Measurements from ENCODE around the gene ANKRD17.
A peak's percentile ranks its signal among the peaks of the same experiment; 100 is the strongest.
"Not testable (repeated sequence)": the region's sequence is repeated elsewhere in the genome, so short reads cannot be mapped to it uniquely, and the experiment has no call there.

Gene ANKRD17, protein sequence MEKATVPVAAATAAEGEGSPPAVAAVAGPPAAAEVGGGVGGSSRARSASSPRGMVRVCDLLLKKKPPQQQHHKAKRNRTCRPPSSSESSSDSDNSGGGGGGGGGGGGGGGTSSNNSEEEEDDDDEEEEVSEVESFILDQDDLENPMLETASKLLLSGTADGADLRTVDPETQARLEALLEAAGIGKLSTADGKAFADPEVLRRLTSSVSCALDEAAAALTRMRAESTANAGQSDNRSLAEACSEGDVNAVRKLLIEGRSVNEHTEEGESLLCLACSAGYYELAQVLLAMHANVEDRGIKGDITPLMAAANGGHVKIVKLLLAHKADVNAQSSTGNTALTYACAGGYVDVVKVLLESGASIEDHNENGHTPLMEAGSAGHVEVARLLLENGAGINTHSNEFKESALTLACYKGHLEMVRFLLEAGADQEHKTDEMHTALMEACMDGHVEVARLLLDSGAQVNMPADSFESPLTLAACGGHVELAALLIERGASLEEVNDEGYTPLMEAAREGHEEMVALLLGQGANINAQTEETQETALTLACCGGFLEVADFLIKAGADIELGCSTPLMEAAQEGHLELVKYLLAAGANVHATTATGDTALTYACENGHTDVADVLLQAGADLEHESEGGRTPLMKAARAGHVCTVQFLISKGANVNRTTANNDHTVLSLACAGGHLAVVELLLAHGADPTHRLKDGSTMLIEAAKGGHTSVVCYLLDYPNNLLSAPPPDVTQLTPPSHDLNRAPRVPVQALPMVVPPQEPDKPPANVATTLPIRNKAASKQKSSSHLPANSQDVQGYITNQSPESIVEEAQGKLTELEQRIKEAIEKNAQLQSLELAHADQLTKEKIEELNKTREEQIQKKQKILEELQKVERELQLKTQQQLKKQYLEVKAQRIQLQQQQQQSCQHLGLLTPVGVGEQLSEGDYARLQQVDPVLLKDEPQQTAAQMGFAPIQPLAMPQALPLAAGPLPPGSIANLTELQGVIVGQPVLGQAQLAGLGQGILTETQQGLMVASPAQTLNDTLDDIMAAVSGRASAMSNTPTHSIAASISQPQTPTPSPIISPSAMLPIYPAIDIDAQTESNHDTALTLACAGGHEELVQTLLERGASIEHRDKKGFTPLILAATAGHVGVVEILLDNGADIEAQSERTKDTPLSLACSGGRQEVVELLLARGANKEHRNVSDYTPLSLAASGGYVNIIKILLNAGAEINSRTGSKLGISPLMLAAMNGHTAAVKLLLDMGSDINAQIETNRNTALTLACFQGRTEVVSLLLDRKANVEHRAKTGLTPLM (N-terminal part only)

DNA sequence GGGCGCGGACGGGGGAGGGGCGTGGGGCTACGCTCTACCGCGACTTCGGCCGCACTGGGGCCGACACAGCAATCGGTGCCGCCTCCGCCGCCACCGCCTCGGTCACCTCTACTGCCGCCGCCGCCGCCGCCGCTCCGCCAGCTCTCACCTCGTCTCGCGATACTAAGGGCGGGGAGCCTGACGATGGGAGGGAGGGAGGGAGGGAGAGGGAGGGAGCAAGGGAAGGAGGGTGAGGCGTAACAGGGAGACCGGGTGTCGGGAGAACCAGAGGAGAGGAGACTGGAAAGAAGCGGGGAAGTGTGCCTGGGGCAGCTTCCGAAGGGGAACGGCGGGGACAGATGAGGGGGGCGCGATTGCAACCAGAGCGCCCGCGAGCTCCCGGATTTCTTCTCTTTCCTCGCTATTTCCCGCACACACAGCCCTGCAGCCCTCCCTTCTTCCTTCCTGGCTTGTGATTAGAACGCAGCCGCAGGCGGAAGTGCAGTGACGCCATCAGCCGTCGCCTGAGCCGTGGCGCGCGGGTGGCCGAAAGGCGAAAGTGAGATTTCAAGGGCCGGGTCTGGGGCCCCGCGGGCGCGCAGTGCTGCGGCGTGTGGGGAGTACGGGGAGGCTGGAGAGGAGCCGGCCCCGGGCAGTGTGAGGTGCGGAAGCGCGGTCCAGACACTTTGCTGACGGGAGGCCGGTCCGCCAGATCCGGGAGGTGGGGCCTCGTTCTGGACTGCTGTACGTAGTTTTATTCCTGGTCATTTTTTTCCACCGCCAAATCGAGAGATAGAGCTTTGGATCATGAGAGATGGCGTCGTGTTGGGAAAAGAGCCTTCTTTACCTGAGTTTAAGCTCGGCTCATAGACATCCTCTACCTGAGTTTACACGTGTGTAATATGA, at the start of gene ANKRD17:
ANKRD17 (minus strand) TSS at position 113 of the 885 bp plus-strand sequence. CDS start 130 bp downstream, outside the sequence.
- peak; percentile 98 for DNase-seq (ENCODE audit: low spot score)

- no peak for DNase-seq (ENCODE audit: low spot score)
Measured at GRCh38 chr4:73308286-73308685, 49.7 kb upstream of the ANKRD17 start.

DNA sequence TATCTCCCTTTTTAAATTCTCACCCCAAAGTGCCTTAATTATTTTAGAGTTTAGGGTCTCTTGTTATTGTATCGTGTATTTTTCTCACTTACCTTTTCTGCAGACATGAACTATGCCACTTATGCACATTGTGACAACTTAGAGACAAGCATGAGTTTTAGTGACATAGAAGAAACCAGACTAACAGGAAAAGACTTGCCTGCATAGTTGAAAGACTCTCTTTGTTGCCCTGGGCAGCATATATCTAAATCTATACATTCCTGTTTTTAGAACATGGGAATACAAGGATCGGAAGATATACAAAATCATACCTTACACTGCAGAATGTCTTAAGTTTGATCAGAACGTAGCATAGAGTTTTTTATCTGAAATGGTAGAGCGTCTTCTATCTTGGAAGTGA, 45.1 kb upstream of the ANKRD17 start:
- no peak for DNase-seq (ENCODE audit: low spot score)

GRCh38 chr4:73299548-73300280, 41.1 kb upstream of the ANKRD17 start:
- DNase-seq (ENCODE audit: low spot score) = no peak

GRCh38 chr4:73292661-73293060, 34.1 kb upstream of the ANKRD17 start:
- not testable (repeated sequence) for DNase-seq (ENCODE audit: low spot score)

- DNase-seq (ENCODE audit: low spot score) = no peak
Measured at GRCh38 chr4:73281982-73282381, 23.4 kb upstream of the ANKRD17 start.

DNA sequence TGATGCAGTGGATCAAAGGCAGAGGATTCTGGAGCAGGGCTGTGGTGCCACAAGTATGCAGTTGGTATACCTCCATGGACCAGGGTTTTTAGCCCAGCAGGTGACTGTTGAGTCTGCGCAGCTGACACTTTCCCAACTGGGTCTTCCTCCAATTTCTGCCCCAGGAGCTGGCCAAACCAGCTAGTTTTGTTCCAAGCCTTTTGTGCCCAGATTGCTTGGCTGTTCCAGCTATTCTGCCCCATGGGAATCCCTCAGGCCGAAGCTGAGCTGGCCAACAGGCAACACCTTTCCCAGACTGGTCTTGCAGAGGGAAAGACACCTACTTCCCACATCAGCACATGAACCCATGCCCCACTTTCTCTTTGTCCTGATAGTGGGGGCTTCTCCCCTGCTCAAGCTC, 22.8 kb upstream of the ANKRD17 start:
- DNase-seq (ENCODE audit: low spot score) = no peak

- DNase-seq (ENCODE audit: low spot score) = no peak
Measured at GRCh38 chr4:73277201-73277600, 18.6 kb upstream of the ANKRD17 start.

GRCh38 chr4:73275318-73275654, 16.7 kb upstream of the ANKRD17 start:
- no peak for DNase-seq (ENCODE audit: low spot score)

GRCh38 chr4:73272816-73273215, 14.2 kb upstream of the ANKRD17 start:
- no peak for DNase-seq (ENCODE audit: low spot score)

- no peak for DNase-seq (ENCODE audit: low spot score)
Measured at GRCh38 chr4:73267050-73267449, 8.5 kb upstream of the ANKRD17 start.

DNA sequence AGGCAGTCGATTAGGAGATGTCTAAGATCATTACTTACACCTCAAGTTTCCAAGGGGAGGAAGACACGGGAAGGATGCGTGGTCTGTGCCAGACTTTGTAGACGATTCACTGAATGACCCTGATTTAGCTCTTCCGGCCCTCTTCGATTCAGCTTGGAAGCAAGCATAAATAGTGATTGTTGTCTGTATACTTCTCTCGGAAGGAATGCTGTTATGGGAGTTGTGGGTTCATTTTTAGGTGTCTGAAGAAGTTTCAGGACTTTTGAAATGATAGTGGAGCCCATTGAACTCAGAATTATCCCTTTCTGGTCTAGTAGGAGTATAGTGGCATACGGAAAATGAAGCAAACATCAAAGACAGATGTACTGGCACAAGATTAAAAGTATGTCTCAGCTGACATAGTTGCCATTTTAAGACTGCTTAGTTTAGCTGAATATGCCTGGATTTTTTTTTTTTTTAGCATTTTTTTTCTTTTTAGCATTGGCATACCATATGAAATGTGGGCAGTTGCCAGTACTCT, 1.0 kb upstream of the ANKRD17 start:
- DNase-seq (ENCODE audit: low spot score) = no peak

GRCh38 chr4:73258436-73258685, 237 bp downstream of the ANKRD17 start:
- no peak for DNase-seq (ENCODE audit: low spot score)

DNA sequence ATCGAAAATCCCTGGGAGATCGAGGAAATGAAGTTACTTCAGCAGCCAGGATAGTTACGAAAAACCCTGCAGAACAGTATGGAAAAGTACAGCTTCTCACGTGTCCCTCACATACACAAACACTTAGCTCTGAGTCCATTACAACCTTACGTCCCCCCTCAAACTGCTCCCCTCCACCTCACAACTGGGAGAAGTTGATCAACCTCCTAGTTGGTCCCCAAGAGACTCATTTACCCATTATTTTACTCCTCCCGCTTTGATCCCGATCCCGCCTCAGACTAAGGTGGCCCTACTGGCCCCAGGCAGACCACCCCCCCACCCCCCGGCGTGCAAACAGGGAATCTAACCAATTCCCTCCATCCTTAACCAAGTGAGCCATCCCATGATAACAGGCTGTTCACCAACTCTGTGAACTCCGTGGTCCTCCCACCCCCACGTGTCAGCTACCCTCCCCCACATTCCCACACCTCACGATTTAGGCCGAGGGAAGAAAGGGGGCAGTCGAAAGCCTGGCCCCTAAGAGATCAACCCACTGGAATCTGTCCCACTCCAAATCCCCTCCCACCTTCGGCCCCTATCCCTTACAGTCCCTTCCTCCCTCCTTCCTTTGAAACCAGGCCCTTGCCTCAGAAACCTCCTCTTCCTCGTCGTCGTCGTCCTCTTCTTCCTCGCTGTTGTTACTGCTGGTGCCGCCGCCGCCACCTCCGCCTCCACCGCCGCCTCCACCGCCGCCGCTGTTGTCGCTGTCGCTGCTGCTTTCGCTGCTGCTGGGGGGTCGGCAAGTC, 755 bp downstream of the ANKRD17 start:
- DNase-seq (ENCODE audit: low spot score) = no peak

DNA sequence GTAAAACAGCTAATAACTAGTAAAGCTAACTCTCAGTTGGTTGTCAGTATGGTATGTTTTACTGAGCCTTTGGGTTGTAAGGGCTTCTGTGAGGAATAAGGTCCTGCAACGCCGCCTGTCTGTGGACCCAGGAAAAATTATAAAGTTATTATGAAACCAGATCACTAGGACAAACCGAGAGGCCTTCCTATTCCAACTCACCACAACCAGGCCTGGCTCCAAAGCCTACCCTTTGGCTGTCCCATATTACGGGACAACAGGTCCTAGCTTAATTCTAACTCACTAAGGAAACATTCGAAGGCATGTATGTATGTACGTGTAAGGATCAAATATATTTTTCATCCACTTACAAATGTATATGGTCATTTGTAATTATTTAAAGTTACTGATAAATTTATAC, 1.4 kb downstream of the ANKRD17 start:
- no peak for DNase-seq (ENCODE audit: low spot score)

DNA sequence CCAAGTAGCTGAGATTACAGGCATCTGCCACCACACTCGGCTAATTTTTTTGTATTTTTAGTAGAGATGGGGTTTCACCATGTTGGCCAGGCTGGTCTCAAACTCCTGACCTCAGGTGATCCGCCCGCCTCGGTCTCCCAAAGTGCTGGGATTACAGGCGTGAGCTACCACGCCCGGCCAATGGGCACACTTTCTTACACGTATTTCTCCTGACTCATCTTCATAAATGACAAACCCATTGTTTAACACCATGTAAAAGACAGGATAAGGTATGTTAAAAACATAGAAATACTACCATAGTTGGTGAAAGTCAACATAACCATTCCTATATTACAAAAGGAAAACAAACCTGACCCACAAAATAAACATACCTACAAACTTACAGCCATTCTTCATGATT, 2.8 kb downstream of the ANKRD17 start:
- DNase-seq (ENCODE audit: low spot score) = not testable (repeated sequence)

DNA sequence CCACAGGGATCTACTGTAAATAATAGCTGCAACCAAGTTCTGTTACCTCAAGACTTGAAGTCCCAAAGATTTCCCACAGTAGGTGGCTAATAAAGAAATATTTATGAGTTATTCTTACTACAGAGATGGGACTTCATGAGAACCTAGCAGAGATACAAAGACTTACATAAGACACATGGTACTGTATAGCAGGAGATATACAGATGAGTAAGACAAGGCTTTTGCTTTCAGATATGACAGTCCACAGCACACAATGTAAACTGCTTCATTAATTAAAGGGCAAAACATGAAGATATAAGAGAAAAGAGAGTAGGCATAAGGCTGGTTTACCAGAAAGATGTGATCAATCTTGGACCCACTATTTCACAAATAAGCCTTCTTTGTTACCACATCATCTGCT, 6.6 kb downstream of the ANKRD17 start:
- no peak for DNase-seq (ENCODE audit: low spot score)

- no peak for DNase-seq (ENCODE audit: low spot score)
Measured at GRCh38 chr4:73251384-73251783, 7.2 kb downstream of the ANKRD17 start.

DNA sequence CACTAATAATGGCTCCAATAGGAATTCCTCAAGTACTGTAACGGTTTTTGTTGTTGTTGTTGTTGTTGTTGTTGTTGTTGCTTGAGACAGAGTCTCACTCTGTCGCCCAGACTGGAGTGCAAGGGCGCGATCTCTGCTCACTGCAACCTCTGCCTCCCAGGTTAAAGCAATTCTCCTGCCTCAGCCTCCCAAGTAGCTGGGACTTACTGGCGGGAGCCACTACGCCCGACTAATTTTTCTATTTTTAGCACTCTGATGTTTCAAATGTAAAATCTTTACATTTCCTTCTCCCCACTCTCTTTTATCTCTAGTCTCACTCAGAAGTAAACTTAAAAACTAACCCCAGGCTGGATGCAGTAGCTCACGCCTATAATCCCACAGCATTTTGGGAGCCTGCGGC, 8.0 kb downstream of the ANKRD17 start:
- DNase-seq (ENCODE audit: low spot score) = no peak

DNA sequence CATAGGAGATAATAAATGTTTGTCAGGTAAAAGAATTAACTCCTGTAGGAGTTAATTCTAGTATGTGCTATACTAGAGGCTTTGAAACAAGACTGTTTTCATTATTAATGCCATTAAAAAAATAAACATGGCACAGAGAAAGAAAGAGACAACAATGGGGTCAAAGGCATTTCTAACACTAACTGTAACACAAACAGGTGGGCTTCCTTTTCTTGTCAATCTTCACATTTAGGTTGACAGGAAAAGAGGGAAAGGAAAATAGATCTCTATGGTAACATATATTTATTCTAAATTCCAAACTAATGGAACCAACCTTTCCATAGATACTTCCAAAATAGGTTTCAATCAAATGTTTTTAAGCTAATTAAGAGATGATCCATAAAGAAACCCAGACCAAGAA, 9.8 kb downstream of the ANKRD17 start:
- DNase-seq (ENCODE audit: low spot score) = no peak

Measured in left forelimb (tissue), 1 donor.